ENCODE measurements around the gene OXNAD1.

OXNAD1 gene

DNA sequence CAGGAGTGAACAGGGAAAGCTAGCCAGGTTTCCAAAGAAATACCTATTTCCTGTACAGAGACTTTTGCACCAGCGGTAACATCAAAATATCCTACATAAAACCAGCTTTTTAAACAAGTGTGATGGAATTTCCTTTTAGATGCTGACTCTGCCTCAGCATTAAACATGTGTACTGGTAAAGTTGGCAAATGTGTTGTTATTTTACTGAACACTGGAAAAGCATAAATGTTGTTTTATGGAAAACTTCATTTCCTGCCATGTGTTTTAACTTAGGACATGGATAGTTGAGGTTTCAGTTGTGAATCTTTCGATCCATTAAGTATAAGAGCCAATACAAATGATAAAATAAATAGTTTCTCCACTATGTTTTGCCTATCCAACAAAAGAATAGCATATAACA lies 15.7 kb downstream of the OXNAD1 start:
- TF ChIP-seq NFIC (IDR thresholded peaks at IDR 0.05): no peak

DNA sequence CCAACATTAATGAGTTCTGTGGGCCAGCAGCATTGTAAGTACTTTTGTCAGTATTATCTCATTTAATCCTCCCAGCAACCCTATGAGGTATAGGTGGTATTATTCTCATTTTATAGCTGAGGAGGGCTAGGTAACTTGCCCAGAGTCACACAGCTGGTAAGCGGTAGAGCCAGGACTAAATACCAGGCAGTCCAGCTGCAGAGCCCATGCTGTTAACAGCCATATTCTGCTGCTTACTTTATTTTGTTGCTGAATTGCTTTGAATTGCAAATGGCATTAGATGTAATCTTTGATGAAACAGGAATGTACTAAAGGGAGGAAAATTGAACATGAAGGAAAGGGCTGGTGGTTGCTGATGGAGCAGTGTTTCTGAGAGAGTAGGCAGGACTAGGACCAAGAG lies 19.6 kb downstream of the OXNAD1 start:
- TF ChIP-seq TAF1 (IDR thresholded peaks at IDR 0.05; ENCODE audit: low read depth) (no peak), NFIC (IDR thresholded peaks at IDR 0.05) (no peak), RAD21 (IDR thresholded peaks at IDR 0.05; ENCODE audit: low read depth) (no peak), EP300 (IDR thresholded peaks at IDR 0.05; ENCODE audit: borderline replicate concordance) (no peak), ZBTB7A (IDR thresholded peaks at IDR 0.05; ENCODE audit: low read depth) (no peak), YY1 (IDR thresholded peaks at IDR 0.05; ENCODE audit: low read depth) (no peak), EGR1 (IDR thresholded peaks at IDR 0.05) (no peak), TCF12 (IDR thresholded peaks at IDR 0.05; ENCODE audit: low read depth) (no peak), CREB1 (IDR thresholded peaks at IDR 0.05; ENCODE audit: low read depth) (no peak)
- TF ChIP-seq, protein P1, sequence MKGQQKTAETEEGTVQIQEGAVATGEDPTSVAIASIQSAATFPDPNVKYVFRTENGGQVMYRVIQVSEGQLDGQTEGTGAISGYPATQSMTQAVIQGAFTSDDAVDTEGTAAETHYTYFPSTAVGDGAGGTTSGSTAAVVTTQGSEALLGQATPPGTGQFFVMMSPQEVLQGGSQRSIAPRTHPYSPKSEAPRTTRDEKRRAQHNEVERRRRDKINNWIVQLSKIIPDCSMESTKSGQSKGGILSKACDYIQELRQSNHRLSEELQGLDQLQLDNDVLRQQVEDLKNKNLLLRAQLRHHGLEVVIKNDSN (IDR thresholded peaks at IDR 0.05): no peak
- TF ChIP-seq, protein P2, sequence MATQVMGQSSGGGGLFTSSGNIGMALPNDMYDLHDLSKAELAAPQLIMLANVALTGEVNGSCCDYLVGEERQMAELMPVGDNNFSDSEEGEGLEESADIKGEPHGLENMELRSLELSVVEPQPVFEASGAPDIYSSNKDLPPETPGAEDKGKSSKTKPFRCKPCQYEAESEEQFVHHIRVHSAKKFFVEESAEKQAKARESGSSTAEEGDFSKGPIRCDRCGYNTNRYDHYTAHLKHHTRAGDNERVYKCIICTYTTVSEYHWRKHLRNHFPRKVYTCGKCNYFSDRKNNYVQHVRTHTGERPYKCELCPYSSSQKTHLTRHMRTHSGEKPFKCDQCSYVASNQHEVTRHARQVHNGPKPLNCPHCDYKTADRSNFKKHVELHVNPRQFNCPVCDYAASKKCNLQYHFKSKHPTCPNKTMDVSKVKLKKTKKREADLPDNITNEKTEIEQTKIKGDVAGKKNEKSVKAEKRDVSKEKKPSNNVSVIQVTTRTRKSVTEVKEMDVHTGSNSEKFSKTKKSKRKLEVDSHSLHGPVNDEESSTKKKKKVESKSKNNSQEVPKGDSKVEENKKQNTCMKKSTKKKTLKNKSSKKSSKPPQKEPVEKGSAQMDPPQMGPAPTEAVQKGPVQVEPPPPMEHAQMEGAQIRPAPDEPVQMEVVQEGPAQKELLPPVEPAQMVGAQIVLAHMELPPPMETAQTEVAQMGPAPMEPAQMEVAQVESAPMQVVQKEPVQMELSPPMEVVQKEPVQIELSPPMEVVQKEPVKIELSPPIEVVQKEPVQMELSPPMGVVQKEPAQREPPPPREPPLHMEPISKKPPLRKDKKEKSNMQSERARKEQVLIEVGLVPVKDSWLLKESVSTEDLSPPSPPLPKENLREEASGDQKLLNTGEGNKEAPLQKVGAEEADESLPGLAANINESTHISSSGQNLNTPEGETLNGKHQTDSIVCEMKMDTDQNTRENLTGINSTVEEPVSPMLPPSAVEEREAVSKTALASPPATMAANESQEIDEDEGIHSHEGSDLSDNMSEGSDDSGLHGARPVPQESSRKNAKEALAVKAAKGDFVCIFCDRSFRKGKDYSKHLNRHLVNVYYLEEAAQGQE (IDR thresholded peaks at IDR 0.05; ENCODE audit: low read depth): no peak

DNA sequence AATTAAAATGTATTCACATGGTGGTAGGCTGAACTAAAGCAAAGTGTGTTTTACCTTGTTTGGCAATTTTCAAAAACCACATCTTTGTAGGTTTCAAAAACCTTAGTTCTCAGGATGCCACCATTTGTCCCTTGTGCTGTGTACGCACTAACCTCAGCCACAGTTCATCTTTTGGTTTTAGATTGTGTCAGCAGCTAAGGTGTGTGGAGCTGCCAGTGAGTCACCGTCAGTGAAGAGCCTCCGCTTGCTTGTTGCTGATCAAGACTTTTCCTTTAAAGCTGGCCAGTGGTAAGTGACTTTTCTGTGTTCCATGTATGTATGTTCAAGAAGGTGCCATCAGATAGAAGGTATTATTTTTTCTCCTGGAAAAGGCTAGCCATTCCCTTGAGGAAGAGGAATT lies 21.1 kb downstream of the OXNAD1 start:
- no peak for TF ChIP-seq NFIC (IDR thresholded peaks at IDR 0.05)
- no peak for TF ChIP-seq CEBPB (IDR thresholded peaks at IDR 0.05)
- no peak for TF ChIP-seq TAF1 (IDR thresholded peaks at IDR 0.05; ENCODE audit: low read depth)
- TF ChIP-seq EGR1 (IDR thresholded peaks at IDR 0.05): no peak
- TF ChIP-seq, protein P3, sequence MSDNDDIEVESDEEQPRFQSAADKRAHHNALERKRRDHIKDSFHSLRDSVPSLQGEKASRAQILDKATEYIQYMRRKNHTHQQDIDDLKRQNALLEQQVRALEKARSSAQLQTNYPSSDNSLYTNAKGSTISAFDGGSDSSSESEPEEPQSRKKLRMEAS (IDR thresholded peaks at IDR 0.05): no peak

DNA sequence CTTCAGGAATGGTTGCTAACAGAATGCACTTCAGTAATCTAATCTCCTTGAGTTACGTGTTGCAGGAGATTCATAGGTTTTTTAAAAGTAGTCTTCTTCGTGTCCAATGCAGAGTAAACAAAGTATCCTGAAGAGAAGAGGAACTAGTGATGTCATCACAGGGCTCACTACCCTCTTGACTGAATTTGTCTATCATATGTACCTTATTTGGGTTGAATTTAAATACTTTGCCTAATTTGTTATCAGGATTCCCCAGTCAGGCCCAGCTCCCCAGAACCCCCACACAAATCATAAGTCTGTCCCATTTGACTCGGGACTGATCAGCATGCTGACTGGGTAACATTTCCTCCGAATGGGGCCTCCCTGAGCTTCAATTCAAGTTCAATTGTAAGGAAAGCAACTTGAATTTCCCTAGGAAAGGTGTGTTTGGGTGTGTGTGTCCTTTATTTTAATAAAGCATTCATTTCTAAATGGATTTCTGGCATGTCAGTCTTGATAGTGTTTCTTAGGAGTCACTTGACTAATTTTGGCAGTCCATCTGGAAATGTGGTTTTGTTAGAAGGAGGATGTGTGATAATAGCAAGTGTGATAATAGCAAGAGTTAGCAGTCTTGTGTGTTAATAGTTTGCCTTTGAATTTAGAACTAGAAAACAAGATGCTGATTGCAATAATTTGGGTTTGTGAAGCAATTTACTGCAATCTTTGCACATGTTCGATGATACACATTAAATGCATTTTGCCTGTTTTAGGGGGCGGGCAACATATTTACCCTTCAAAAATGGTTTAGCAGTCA lies 21.9 kb downstream of the OXNAD1 start:
- no peak for TF ChIP-seq TAF1 (IDR thresholded peaks at IDR 0.05; ENCODE audit: low read depth)
- TF ChIP-seq ZBTB7A (IDR thresholded peaks at IDR 0.05; ENCODE audit: low read depth): no peak
- no peak for TF ChIP-seq YY1 (IDR thresholded peaks at IDR 0.05; ENCODE audit: low read depth)
- TF ChIP-seq NFIC (IDR thresholded peaks at IDR 0.05): no peak
- no peak for TF ChIP-seq RAD21 (IDR thresholded peaks at IDR 0.05; ENCODE audit: low read depth)
- TF ChIP-seq TEAD4 (IDR thresholded peaks at IDR 0.05): no peak
- TF ChIP-seq, protein P1 (IDR thresholded peaks at IDR 0.05): no peak
- no peak for TF ChIP-seq CEBPB (IDR thresholded peaks at IDR 0.05)
- TF ChIP-seq TCF12 (IDR thresholded peaks at IDR 0.05; ENCODE audit: low read depth): no peak
- TF ChIP-seq, protein P3 (IDR thresholded peaks at IDR 0.05): no peak
- no peak for TF ChIP-seq EGR1 (IDR thresholded peaks at IDR 0.05)

DNA sequence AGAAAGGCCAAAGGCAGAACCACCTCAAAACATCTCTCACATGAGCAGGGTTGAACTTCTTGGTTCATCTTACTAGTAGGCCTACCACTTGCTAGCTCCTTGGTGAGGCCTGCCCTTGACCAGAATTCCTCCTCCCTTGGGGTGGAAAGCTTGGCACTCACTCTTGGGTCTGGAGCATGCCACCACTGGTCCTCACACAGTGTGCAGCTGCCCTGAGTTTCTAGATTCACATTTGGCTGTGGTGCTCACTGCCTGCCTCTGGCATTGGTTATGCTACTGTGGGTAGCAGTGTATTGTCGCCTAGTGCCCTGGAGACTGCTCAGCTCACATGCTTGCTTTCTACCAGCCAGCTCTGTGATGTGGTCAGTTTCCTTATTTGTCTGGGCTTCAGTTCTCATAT lies 23.7 kb downstream of the OXNAD1 start:
- TF ChIP-seq YY1 (IDR thresholded peaks at IDR 0.05; ENCODE audit: low read depth) (no peak), TCF12 (IDR thresholded peaks at IDR 0.05; ENCODE audit: low read depth) (no peak), CREB1 (IDR thresholded peaks at IDR 0.05; ENCODE audit: low read depth) (no peak), ZBTB7A (IDR thresholded peaks at IDR 0.05; ENCODE audit: low read depth) (no peak), NFIC (IDR thresholded peaks at IDR 0.05) (no peak)
- TF ChIP-seq, protein P2 (IDR thresholded peaks at IDR 0.05; ENCODE audit: low read depth): no peak

DNA sequence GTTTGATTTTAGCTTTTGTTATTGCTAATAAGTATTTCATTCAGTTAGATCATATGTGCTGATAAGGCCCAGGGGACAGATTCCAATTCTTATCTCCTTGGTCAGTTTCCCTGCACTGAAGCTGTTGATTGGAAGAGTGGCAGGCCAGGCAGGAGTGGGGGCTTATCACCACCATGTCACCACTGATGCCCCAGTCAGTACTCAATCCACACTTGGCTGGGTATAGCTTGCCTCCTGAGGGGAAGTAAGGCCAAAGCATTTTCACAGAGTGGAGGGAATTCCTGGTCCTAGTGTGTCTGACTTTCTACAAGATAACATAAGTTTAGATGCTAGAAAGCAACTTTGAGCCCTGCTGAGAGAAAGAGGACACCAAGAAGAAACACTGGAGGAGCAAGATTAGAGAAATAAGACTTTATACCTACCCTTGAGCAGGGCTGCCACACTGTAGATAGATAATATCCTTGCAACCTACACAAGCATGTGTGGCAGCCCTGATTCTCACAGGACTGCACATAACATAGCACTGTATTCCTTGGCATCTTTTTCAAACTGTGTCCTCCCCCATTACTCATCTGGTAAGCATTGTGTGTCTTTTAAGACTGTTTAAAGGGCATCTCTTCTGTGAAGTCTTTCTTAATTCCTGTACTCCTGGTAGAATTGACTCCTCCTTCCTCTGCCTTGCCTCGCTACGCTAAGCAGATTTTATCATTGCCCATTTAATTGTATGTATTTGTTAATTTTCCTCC lies 24.3 kb downstream of the OXNAD1 start:
- TF ChIP-seq YY1 (IDR thresholded peaks at IDR 0.05; ENCODE audit: low read depth) (no peak), EGR1 (IDR thresholded peaks at IDR 0.05) (no peak), EP300 (IDR thresholded peaks at IDR 0.05; ENCODE audit: borderline replicate concordance) (no peak), TEAD4 (IDR thresholded peaks at IDR 0.05) (no peak), ZBTB7A (IDR thresholded peaks at IDR 0.05; ENCODE audit: low read depth) (no peak), RAD21 (IDR thresholded peaks at IDR 0.05; ENCODE audit: low read depth) (no peak)

Data from Ishikawa (cell line).